HG02759 (cell line): ENCODE measurements around the gene MTA2.
"Not testable (repeated sequence)": the region's sequence is repeated elsewhere in the genome, so short reads cannot be mapped to it uniquely, and the experiment has no call there.

ENCODE experiments used
- ATAC-seq: cut with Tn5 transposase; IDR thresholded peaks from one replicate; pipeline ENCODE4 v1.9.1; 2021; ENCODE audit warnings: mild to moderate bottlenecking, moderate library complexity; ENCODE audit not compliant: unreplicated experiment

The MTA2 gene

DNA sequence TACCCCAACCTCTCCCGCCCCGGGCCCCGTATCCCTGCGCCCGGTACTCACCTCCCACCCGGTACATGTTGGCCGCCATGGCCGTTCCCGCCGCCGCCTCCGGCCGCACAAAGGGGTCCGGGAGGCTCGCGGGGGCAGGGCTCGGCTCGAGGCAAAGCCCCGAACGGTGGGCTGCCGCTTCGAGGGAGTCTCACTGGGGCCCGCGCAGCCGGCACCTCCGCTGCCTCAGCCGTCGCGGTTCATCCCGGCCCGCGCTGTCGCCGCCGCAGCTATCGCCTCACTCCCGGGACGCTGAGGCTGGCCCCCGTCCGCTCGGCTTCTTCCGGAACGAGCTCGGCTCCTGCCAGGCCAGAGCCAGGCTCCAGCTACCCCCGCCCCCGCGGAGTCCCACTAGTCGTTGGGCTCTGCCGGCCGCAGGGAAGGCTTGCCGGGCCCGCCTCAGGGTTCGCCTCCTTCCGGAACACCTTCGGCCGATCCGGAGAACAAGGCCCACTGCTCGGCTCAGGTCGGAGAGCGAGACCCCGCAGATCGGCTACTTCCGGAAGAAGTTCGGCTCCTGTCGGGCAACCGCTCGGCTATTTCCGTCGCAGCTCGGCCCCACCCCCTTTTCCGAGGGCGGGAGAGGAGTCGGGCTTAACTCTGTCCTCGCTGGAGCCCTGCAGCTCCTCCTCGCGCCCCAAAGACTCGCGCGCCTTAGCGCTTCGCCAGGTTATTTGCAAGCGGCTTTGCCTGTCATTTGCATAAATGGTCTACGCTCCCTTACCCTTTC, at the start of gene MTA2:
Gene MTA2 (minus strand): TSS at position 494 of the 769 bp plus-strand sequence. CDS start 415 bp downstream, at position 79.
- peak; percentile 74 for ATAC-seq

DNA sequence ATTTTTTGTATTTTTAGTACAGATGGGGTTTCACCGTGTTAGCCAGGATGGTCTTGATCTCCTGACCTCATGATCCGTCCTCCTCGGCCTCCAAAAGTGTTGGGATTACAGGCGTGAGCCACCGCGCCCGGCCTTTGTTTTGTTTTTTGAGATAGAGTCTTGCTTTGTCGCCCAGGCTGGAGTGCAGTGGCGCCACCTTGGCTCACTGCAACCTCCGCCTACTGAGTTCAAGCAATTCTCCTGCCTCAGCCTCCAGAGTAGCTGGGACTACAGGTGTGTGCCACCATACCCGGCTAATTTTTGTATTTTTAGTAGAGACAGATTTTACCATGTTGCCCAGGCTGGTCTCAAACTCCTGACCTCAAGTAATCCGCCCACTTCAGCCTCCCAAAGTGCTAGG, 48.6 kb upstream of the MTA2 start:
- ATAC-seq: not testable (repeated sequence)

DNA sequence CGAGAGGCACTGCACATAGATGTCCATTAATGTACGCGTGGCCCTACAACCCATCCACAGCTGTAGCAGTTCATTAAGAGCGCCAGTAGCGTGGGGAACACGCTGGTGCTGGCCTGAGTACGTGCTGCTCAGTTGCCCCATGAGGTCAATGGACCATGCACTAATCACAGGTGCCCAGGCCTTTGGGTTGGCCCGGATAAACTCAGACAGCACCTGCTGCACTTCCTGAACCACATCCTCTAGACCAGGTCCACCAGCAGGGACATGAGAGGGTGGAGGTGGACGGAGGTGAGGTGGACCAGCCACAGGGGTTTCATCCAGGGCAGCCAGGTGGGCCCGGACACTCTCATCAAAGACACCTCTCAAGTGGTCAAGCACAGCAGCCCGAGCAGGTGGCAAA, 47.8 kb upstream of the MTA2 start:
- no peak for ATAC-seq

DNA sequence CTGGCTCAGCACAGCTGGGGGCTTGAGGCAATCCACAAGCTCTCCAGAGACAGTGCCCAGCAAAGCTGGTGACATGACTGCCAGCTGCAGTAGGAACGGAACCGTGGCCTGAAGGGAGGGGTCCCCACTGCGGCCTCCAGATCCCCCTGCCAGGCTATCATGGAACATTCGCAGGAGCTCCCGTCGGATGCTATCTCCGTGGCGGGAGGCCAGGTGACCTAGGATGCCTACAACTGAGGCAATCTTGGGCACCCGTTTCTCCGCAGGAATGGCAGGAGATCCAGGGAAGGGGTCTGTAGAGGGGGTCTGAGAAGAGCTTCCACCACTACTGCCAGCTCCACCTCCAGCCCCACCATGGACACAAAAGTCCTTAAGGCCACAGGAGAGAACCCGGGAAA, 47.3 kb upstream of the MTA2 start:
- ATAC-seq: no peak

DNA sequence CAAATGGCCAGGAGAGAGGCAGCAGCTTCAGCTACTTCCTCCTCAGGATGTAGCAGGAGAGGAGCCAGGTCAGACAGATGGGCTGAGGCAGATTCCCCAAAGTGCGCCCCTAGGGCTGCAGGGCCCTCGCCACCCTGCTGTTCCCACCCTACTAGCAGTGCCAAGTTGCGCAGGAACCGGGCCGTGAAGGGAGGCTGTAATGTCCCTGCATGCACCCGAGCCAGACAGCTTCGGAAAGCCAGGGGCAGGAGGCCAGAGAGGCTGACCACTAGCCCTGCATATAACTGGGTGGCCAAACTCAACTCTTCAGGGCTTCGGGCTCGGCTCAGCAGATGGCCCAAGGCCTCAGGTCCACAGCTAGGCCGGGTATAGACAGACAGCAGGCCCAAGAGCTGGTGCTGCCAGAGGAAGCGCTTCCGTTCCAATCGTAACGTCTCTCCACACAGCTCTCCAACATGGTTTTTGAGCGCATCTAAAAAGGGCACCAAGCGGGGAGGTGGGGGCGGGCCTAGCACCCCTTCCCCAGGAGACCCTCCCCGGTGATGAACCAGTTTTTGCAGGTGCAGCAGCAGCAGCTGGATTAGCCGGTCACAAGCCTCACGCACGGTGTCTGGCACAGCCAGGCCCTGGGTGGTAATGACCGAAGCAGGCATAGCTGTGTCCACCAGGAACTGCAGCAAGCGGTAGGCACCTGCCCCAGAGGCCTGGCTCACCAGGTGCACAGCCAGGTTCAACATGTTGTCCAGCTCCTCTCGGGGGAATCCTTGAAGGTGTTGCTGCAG, 46.7 kb upstream of the MTA2 start:
- ATAC-seq: no peak

DNA sequence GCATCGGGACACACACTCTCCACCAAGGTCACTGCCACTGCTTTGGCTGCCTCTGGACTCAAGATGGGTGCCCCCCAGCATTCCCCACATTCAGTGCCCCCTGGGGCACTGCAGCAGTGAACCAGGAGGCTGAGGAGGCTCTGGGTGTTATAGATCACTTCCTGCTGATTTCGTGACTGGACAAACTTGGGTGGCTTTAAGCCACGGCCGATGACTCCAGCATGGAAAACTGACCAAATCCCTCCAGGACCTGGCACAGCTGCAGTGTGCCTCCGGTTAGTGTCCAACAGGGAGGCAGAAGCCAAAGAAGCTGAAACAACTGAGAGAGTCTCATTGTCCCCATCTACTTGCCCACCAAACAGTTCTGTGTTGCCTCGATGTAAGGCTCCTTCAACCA, 45.9 kb upstream of the MTA2 start:
- ATAC-seq: no peak

DNA sequence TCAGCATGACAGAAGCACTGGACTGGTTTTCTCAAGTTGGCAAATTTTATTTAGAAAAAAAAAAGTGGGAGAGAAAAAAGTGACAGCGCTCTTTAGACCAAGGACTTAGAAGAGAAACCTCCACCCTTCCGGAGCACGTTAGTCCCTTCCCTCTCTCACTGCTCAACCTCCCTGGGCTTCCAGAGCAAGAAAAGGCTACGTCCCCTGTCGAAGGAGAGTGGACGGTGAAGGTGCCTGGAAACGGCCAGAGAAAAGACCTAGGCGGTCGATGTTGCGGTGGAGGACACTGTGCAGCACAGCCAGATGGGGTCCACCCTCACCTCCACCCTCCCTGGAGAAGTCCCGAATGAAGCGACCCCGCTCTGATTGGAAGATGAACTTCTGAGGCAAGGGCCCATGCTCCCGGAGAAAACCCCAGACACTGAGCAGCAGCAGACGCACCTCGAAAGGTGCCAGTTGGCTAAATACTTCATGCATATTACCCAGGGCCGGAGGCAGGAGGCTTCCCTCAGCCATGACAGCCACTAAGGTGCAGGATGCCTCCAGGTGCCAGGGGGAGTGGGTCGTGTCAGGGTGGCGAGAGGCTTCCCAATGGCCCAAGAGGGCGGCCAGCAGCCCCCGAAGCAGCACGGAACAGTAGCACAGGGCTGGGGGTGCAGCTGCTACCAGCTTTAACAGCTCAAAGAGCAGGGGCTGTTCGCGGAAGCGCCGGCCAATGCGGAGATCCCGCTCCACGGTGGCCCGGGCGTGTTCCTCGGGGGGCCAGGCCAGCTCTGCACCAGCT, 45.4 kb upstream of the MTA2 start:
- no peak for ATAC-seq

DNA sequence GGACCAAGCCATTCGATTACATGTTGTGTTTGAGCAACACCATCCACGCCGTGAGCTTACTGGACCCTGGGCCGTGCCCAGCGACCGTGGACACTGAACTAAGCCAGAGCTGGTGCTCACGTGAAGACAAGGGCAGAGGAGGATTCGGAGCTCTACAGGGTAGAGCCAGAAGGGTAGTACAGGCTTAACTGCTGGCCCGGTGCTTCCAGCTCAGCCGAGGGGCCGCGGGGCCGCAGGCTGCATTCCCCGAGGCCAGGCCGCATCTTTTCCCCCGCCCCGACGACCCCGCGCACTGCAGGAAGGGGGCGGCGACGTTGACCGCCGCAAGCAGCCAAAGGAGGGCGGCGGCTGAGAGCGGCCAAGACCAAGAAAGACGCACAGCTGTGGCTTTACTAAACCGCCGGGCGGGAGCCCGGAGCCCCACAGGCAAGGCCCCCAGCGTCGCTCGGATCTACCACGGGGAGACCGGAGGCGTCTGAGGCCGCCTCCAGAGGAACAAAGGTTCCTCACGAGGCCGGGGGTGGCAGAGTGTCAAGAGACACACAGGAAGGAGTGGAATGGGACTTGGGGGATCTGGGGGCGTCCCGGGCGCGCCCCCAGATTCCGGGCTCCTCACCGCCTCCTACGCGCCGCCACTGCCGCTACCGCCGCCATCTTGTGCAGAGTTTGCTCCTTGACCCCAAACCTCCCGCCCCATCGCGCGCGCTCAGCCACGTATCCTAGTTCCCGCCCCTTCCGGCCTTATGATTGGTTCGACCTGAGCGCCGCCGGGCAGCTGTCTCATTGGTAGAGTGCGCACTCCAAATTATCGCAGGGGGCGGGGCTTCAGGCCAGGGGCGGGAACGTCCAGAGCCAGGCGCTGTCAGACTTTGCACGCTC, 44.5 kb upstream of the MTA2 start, which contains the start of gene GANAB:
Gene GANAB (minus strand): TSS at position 668 of the 879 bp plus-strand sequence. CDS start 14 bp downstream, at position 654.
- peak; percentile 94 for ATAC-seq

DNA sequence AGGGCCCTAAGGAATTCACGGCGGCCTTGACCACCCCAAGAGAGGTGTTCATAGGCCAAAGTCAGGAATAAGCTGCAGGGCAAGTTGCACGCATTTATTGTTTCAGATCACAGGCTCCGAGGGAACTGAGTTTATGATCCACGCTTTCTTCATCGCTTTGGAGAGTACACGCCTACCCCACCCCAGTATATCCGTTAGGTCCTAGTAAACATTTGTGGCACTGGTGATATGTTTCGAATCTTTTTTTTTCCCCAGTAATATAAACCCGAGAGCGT, 43.9 kb upstream of the MTA2 start:
- peak; percentile 4 for ATAC-seq

DNA sequence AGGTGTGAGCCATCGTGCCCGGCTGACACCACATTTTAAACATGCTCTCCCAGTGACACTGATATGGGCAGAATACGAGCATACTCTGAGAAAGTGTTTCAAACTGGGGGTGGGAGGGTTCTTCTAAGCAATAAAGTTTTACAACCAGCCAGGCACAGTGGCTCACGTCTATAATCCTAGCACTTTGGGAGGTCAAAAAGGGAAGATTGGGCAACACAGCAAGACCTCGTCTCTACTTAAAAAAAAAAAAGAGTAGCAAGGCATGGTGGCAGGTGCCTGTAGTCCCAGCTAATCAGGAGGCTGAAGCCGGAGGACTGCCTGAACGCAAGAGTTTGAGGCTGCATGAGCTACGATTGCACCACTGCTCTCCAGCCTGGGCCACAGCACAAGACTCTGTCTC, 42.6 kb upstream of the MTA2 start:
- ATAC-seq: no peak

DNA sequence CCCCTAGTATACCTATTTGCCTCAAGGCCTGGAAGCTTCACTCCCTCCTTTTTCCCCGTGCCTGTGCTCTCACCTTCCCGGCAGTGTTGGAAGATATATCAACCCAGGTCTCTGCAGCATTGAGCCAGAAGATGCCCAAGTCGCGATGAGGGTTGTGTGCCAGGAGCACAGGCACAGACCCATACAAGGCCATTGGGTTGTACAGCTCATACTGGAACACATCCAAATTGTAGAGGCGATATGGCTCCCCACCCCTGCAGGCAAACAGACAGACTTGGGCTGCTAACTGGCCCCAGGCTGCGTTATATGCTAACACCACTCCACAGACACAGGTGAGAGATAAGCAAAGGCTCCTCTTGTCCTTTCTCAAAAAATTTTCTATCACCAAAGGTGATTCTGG, 30.8 kb upstream of the MTA2 start:
- no peak for ATAC-seq

DNA sequence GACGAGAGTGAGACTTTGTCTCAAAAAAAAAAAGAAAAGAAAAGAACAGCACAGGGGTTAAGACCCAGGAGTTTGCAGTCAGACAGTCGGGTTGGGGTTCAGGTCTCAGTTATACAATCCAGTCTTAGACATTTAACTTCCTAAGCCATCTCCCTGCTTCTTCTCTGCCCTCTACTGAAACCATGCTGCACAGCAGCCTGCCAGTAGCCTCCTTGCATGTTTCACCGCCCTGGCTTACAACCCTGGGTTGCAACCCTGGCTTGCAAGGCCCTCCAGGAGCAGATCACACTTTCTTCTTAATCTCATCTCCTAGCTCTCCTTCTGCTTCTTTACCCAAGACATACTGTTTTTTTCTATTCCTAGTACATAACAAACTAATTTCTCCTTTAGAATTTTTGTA, 26.0 kb upstream of the MTA2 start:
- no peak for ATAC-seq

DNA sequence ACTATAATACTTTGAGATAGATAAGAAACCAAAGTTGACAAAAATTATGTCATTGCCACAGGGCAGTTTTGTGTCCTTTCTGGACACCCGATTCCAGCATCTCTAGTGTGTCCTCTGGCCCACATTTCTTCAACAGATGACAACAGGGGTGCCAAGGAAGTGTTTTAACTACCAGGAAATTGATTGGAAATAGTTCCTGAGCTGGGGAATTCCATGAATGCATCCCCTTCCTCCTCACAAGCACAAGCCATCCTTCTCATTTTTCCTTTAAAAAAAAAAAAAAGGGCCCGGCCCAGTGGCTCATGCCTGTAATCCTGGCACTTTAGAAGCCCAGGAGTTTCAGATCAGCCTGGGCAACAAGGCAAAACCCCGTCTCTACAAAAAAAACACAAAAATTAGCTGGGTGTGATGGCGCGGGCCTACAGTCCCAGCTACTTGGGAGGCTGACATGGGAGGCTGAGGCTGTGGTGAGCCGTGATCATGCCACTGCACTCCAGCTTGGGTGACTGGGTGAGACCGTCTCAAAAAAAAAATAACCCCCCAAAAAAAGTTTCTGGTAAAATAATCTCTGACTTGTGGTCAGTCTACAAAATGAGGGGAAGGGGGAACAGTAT, 20.9 kb upstream of the MTA2 start:
- ATAC-seq: no peak

DNA sequence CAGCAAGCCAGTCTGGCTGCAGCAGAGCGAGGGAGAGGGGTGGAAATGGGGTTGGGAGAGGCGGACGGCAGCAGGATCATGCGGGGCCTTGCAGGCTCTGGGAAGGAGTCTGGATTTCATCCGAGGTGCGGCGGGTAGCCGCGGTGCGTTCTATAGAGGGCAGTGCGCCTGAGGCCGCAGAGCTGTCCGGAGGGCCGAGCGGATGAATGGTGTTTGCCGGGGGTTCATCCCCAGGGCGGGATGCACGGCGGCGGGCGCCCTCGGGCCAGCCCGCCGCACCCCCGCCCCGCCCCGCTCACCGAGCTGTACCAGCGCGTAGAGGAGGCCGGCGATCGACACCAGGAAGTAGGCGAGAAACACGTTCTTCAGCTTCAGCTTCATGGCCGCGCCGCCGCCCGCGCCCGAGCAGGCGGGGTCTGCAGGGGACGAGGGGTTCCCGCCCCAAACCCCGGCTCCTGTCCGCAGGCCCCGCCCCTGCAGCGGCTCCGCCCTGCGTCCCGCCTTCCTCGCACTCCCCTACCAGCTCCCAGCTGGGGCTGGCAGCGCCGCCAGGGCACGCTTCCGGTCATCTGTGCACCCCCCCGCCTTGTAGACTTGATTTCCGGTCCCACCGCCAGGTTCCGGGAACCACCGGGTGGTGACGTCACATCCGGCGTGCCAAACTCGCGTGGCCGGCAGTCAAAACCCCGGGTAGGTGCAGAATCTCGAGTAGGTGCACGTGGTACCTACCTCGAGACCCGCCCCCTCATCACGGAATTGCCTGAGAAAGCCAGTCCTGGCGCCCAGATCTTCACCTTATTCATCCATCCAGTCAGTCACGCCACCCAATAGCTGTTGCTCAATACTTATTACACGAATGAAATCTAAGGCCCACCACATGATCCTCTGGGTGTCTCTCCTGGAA, 20.2 kb upstream of the MTA2 start, which contains the start of gene B3GAT3:
Gene B3GAT3 (minus strand): TSS at position 420 of the 904 bp plus-strand sequence. CDS start 39 bp downstream, at position 381.
- peak; percentile 97 for ATAC-seq

DNA sequence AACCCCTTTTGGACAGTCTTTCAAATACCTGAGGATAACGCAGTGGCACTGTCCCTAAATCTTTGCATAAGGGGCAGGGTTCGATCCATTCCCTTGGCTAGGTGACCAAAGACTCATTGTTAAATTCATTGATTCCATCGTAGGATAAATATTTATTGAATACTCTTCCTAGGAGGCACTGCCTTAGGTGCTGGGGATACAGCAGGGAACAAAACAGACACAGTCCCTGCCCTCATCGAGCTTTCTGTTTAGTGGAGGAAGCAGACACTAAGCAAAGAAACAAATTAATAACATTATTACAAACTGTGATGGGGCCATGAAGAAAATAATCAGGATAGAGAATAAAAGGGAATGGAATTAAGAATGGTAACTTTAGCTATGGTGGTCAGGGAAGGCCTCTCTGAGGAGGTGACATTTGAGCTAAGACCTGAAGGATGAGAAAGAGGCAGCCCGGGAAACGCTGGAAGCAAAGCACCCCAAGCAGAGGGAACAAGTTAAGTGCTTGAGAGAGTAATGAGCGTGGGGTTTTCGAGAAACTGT, 19.4 kb upstream of the MTA2 start:
- ATAC-seq: no peak

DNA sequence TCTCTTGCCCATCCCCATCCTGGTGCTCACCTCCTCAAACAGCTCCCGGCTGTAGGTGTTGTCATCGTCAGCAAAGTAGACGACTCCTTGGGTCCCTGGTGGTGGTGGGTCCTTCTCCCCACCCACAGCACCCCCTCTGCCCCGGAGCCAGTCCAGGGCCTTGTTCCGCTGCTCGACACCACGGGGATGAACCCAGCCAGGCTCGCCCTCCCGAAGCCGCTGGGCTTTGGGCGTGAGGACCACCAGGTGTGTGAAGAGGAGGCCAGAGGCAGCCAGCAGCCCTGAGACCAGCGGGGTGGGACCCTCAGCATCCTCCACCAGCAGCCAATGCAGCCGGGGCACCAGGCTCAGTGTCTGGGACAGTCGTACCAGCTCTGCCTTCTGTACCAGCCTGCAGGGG, 15.3 kb upstream of the MTA2 start:
- ATAC-seq: not testable (repeated sequence)

DNA sequence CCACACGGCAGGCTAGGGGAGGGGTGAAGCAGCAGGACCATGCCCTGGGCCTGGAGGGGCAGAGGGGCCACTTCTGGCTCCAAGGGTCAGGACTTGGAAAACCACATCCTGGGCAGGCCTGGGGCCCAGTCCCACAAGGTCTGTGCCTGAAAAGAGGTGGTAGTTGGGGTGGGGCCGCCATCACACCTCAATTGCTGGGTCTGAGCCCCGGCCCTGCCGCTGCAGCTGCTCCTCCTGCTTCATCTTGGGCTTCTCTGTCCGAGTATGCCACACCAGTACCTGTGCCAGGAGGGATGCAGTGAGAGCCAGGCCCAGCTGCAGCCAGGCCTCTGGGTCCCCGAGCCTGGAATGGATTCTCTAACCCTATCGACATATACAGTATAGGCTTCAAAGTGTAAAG, 13.9 kb upstream of the MTA2 start:
- no peak for ATAC-seq

DNA sequence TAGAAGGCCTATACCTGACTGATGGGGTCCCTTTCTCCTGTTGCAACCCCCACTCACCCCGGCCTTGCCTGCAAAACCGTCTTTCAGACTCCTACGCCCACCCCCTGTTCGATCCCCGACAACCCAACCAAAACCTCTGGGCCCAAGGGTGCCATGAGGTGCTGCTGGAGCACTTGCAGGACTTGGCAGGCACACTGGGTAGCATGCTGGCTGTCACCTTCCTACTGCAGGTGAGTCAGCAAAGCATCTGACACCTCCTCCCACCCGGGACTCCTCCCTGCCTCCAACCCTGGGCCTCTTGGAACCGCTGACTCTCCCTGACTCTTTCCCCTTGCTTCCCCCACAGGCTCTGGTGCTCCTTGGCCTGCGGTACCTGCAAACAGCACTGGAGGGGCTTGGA, 12.6 kb upstream of the MTA2 start:
- ATAC-seq: no peak

DNA sequence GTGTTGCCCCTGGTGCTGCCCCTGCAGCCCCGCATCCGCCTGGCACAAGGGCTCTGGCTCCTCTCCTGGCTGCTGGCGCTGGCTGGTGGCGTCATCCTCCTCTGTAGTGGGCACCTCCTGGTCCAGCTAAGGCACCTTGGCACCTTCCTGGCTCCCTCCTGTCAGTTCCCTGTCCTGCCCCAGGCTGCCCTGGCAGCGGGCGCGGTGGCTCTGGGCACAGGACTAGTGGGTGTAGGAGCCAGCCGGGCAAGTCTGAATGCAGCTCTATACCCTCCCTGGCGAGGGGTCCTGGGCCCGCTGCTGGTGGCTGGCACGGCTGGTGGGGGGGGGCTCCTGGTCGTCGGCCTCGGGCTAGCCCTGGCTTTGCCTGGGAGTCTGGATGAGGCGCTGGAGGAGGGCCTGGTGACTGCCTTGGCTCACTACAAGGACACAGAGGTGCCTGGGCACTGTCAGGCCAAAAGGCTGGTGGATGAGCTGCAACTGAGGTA, 11.7 kb upstream of the MTA2 start:
- no peak for ATAC-seq
